ENCODE measurements around the gene INPP4A. TPM values are rescaled to one million over a fixed set of nuclear protein-coding genes. Genes with fewer than 3 reads are reported as not detected.

INPP4A gene
- polyA plus RNA-seq, 1 donor from 2014 or later = 51.4 TPM

DNA sequence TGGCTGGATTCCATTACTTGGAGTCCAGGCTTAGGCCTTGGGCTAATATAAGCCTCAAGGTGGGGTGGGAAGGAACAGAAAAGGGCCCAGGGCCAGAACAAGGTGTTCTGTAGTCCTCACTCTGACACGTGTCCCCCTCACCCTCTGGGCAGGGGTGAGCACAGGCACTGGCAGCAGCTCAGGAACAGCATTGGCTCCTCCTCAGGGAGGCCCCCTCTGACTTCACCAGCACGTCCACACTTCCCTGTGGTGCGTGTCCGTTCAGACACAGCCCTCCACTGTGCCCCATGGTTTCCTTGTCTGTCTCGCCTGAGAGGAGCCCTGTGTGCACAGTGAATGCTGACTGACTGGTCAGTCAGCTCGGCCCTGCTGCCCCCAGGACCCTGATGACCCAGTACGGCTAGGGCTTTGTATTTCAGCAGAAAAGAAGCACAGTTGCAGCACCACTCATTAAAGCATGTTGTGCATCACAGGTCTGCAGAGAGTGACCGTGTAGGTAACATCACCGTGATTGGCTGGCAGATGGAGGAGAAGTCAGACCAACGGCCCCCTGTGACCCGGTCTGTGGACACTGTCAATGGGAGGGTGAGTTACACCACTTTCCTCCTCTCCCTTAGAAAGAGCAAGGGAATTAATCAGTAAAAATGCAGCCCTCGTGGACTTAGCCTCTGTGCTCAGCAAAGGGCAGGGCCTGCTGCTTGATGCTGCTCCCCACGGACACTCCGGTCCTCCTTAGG is 92.9 kb downstream of the INPP4A start:
- TF ChIP-seq, protein P1, sequence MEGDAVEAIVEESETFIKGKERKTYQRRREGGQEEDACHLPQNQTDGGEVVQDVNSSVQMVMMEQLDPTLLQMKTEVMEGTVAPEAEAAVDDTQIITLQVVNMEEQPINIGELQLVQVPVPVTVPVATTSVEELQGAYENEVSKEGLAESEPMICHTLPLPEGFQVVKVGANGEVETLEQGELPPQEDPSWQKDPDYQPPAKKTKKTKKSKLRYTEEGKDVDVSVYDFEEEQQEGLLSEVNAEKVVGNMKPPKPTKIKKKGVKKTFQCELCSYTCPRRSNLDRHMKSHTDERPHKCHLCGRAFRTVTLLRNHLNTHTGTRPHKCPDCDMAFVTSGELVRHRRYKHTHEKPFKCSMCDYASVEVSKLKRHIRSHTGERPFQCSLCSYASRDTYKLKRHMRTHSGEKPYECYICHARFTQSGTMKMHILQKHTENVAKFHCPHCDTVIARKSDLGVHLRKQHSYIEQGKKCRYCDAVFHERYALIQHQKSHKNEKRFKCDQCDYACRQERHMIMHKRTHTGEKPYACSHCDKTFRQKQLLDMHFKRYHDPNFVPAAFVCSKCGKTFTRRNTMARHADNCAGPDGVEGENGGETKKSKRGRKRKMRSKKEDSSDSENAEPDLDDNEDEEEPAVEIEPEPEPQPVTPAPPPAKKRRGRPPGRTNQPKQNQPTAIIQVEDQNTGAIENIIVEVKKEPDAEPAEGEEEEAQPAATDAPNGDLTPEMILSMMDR (IDR thresholded peaks at IDR 0.05; ENCODE audit: poor library complexity, severe bottlenecking) = no peak
- no peak for TF ChIP-seq EP300 (conservative IDR thresholded peaks at IDR 0.05; ENCODE audit: poor library complexity, severe bottlenecking)
- TF ChIP-seq TAF1 (IDR thresholded peaks at IDR 0.05; ENCODE audit: low read depth) = no peak
- TF ChIP-seq REST (IDR thresholded peaks at IDR 0.05; ENCODE audit: borderline replicate concordance) = no peak
- TF ChIP-seq EZH2 (IDR thresholded peaks at IDR 0.05; ENCODE audit: borderline replicate concordance, insufficient read depth, low read length, poor library complexity, severe bottlenecking) = no peak
- no peak for TF ChIP-seq POLR2AphosphoS5 (IDR thresholded peaks at IDR 0.05)
- TF ChIP-seq RAD21 (conservative IDR thresholded peaks at IDR 0.05) = no peak
- no peak for TF ChIP-seq SMC3 (conservative IDR thresholded peaks at IDR 0.05; ENCODE audit: poor library complexity)
- no peak for TF ChIP-seq MXI1 (conservative IDR thresholded peaks at IDR 0.05; ENCODE audit: poor library complexity, severe bottlenecking)
- H3K9me3 ChIP-seq (ENCODE audit: low read length) = no peaks in the 10 kb centered on the region
- no peaks in the 10 kb centered on the region for H3K27me3 ChIP-seq (ENCODE audit: insufficient read depth, low read depth, low read length)
- H3K4me3 ChIP-seq (ENCODE audit: low read length) = no peak overlapping the region
- no peaks in the 10 kb centered on the region for H3K9me2 ChIP-seq (ENCODE audit: insufficient read depth, low read length)
- H3K79me2 ChIP-seq (replicated peaks; ENCODE audit: insufficient read depth, low read length) = no peaks in the 10 kb centered on the region
- no peak overlapping the region for H2AFZ ChIP-seq (ENCODE audit: low read depth, low read length)
- no peak overlapping the region for H3K27ac ChIP-seq (ENCODE audit: low read length)
- no peak overlapping the region for H3K4me2 ChIP-seq (ENCODE audit: low read length)
- no peak overlapping the region for H3K9ac ChIP-seq (ENCODE audit: low read length)
- no peaks in the 10 kb centered on the region for H4K20me1 ChIP-seq (ENCODE audit: insufficient read depth)
- H3F3A ChIP-seq (ENCODE audit: insufficient read depth, low read length, poor library complexity, severe bottlenecking) = no peaks in the 10 kb centered on the region
- H3K36me3 ChIP-seq (ENCODE audit: insufficient read depth, low read length) = peaks cover 7% of the 10 kb centered on the region

GRCh38 chr2:98538280-98539041 is 93.8 kb downstream of the INPP4A start:
- Histone ChIP-seq H3K79me2 (replicated peaks; ENCODE audit: insufficient read depth, low read length) (no peaks in the 10 kb centered on the region), H3K4me3 (ENCODE audit: low read length) (no peak overlapping the region), H3K9ac (ENCODE audit: low read length) (no peak overlapping the region), H3K9me3 (ENCODE audit: low read length) (no peaks in the 10 kb centered on the region), H3K27ac (ENCODE audit: low read length) (no peak overlapping the region), H3F3A (ENCODE audit: insufficient read depth, low read length, poor library complexity, severe bottlenecking) (no peaks in the 10 kb centered on the region), H2AFZ (ENCODE audit: low read depth, low read length) (no peak overlapping the region), H3K36me3 (ENCODE audit: insufficient read depth, low read length) (peaks cover 7% of the 10 kb centered on the region), H3K27me3 (ENCODE audit: insufficient read depth, low read depth, low read length) (no peaks in the 10 kb centered on the region), H3K9me2 (ENCODE audit: insufficient read depth, low read length) (no peaks in the 10 kb centered on the region), H3K4me2 (ENCODE audit: low read length) (no peak overlapping the region), H4K20me1 (ENCODE audit: insufficient read depth) (no peaks in the 10 kb centered on the region)
- no peak for TF ChIP-seq TAF1 (IDR thresholded peaks at IDR 0.05; ENCODE audit: low read depth)
- TF ChIP-seq SMC3 (conservative IDR thresholded peaks at IDR 0.05; ENCODE audit: poor library complexity) = no peak
